GM06990 (cell line): ENCODE results near the gene PPM1G.

ENCODE experiments used
- DNase-seq: peaks from one replicate; pipeline ENCODE4 v3.0.0-alpha.2; 2011; ENCODE audit not compliant: insufficient read length; ENCODE audit errors: extremely low read depth
- H3K27me3 ChIP-seq: replicated peaks from 2 replicates; pipeline ENCODE4 v1.6.0; 2011; ENCODE audit warnings: low read length; ENCODE audit not compliant: control insufficient read depth, insufficient read depth
- H3K36me3 ChIP-seq: 2 replicates; pipeline ENCODE4 v1.5.1; 2011; ENCODE audit warnings: low read length; ENCODE audit not compliant: control insufficient read depth, insufficient read depth
- H3K4me3 ChIP-seq: replicated peaks from 2 replicates; pipeline ENCODE4 v1.5.1; 2011; ENCODE audit warnings: low read depth, mild to moderate bottlenecking, control low read depth, low read length
- TF ChIP-seq, protein P1 (sequence below): IDR thresholded peaks from 2 replicates; pipeline ENCODE4 v1.5.1; 2011; ENCODE audit warnings: low read length, control low read depth, mild to moderate bottlenecking, inconsistent platforms; ENCODE audit not compliant: insufficient read depth, poor library complexity, severe bottlenecking

Gene PPM1G

DNA sequence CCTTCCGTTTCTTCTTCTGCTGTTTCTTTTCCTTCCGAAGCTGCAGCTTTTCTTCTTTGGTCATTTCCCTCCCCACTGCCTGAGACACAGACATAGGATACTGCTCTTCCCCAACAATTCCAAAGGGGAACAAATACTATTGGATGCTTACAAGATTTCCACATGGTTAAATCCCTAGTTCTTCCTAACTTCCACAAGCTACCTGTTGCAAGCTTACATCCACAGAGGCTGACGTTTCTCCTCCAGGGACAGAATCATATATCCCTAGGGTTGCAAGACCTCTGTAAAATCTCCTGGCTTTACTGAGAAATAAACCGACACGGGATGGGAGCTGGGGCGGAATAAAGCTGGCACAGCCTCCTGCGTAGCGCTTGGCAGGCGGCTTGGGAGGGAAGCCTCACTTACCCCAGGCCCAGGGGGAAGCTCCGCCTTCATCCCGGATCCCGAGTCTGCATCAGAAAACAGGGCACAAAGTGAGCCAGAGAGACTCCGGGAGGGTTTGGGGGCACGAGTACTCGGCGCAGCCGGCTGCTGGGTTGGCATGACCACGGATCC, 39.8 kb downstream of the PPM1G start:
- peaks cover 21% of the 10 kb centered on the region for H3K36me3 ChIP-seq
- no peak for DNase-seq
- H3K4me3 ChIP-seq = peak overlapping the region; percentile 94
- H3K27me3 ChIP-seq = no peaks in the 10 kb centered on the region
- TF ChIP-seq, protein P1, sequence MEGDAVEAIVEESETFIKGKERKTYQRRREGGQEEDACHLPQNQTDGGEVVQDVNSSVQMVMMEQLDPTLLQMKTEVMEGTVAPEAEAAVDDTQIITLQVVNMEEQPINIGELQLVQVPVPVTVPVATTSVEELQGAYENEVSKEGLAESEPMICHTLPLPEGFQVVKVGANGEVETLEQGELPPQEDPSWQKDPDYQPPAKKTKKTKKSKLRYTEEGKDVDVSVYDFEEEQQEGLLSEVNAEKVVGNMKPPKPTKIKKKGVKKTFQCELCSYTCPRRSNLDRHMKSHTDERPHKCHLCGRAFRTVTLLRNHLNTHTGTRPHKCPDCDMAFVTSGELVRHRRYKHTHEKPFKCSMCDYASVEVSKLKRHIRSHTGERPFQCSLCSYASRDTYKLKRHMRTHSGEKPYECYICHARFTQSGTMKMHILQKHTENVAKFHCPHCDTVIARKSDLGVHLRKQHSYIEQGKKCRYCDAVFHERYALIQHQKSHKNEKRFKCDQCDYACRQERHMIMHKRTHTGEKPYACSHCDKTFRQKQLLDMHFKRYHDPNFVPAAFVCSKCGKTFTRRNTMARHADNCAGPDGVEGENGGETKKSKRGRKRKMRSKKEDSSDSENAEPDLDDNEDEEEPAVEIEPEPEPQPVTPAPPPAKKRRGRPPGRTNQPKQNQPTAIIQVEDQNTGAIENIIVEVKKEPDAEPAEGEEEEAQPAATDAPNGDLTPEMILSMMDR = no peak

DNA sequence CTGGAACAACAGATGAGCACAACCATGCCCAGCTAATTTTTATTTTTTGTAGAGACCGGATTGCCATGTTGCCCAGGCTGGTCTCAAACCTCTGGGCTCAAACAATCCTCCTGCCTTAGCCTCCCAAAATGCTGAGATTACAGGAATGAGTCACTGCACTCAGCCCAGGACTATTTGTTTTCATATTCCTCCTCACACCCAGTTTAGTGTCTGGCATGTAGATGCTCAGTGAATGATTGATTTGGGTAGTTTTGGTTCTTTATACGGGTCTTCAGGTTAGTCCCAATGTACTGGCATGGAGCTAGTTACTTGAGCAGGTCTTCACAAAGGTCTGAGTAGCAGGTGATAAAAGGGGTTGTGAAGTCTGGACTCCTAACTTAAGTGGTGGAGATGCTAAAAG, 45.5 kb downstream of the PPM1G start:
- TF ChIP-seq, protein P1 = no peak
- Histone ChIP-seq H3K27me3 (no peaks in the 10 kb centered on the region), H3K4me3 (no peak overlapping the region), H3K36me3 (peaks cover 12% of the 10 kb centered on the region)
- no peak for DNase-seq

DNA sequence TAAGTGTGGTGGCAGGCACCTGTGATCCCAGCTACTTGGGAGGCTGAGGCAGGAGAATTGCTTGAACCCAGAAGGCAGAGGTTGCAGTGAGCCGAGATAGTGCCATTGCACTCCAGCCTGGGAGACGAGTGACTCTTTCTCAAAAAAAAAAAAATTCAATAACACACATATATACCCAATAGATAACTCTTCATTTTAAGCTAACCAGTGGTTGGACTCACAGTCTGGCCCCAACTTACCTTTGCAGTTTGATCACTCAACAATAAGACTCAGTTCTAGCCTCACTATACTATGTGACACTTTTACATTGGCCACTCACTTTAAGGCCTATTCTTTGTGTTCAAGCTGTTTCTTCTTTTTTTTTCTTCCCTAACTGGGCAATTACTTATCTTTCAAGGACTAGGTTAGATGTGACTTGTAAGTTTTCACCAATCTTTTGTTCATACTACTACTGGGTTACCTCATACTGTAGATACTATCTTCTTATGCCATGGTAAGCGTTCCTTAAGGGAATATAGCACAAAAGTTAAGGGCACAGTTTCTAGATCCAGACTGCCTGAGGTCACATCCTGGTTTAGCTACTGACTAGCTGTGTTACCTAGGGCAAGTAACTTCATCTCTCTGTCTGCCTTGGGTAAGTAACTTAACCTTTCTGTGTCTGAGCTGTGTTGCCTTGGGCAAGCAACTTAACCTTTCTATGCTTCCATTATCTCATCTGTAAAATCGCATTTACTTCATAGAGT, 46.5 kb downstream of the PPM1G start:
- H3K4me3 ChIP-seq = no peak overlapping the region
- no peaks in the 10 kb centered on the region for H3K27me3 ChIP-seq
- H3K36me3 ChIP-seq = peaks cover 10% of the 10 kb centered on the region
- no peak for DNase-seq
- TF ChIP-seq, protein P1 = no peak

DNA sequence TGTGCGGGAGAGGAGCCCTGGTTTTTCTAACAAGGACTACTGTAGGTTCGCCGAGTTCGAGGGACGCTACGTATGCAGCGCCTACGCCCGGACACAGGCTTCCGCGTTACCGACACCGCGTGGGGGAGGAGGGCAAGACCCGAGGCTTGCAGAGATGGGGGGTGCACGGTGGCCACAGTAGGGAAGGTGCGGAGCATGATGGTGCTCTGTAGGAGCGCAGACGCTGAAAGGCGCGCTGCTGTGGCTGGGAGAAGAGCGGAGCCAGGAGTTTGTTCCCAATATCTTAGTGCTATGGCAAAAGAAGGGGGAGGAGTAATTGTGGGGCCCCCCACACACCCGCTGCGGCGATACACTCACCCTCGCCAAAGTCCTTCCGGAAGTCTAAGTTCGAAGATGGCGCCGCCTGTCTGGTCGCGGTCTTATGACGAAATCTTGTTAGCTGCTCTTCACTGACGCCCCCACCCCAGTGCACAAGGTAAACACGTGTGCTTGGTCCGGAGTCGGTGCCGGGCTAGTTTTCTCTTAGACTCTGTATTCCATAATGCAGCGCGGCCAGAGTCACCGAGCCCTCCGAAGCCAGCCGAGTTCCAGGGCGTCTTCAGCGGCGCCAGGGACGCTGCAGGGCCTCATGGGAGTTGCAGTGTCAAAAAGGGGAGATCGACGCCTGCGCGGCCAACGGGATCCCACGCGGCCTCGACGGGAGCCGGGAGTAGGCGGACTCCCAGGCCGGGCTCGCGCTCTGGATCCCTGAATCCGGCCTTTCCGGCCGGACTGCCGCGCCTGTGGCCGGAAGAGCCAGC, 52.8 kb downstream of the PPM1G start, which contains the start of gene GTF3C2:
TSS of gene GTF3C2 (minus strand) at position 383 of the 800 bp plus-strand sequence. CDS start 13,210 bp downstream, outside the sequence.
- H3K4me3 ChIP-seq = peak within 1 kb of the TSS; percentile 98
- peak; percentile 95 for DNase-seq
- H3K36me3 ChIP-seq = no peaks in the 10 kb centered on the region; the same call in 1 of the 2 replicates
- H3K27me3 ChIP-seq = no peaks in the 10 kb centered on the region
- TF ChIP-seq, protein P1 = no peak

DNA sequence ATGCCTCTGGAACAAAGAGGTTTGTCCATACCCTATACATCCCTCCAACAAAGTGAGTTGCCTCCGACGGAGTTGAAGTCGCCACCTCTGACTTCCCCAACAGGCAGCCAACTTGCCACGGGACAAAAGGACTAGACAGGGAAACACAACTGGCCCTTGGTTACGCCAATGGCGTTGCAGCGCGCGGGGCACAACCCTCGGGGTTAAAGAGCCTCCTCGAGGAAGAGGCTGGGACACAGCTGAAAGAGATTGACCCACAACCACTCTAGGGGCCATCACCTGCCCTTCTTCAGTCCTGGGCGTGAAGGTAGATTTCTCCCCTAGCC, 53.4 kb downstream of the PPM1G start:
- DNase-seq = no peak
- Histone ChIP-seq H3K27me3 (no peaks in the 10 kb centered on the region), H3K36me3 (no peaks in the 10 kb centered on the region; the same call in 1 of the 2 replicates), H3K4me3 (peak overlapping the region; percentile 98)
- TF ChIP-seq, protein P1 = no peak
